ENCODE measurements around the gene HCN4.

DNA sequence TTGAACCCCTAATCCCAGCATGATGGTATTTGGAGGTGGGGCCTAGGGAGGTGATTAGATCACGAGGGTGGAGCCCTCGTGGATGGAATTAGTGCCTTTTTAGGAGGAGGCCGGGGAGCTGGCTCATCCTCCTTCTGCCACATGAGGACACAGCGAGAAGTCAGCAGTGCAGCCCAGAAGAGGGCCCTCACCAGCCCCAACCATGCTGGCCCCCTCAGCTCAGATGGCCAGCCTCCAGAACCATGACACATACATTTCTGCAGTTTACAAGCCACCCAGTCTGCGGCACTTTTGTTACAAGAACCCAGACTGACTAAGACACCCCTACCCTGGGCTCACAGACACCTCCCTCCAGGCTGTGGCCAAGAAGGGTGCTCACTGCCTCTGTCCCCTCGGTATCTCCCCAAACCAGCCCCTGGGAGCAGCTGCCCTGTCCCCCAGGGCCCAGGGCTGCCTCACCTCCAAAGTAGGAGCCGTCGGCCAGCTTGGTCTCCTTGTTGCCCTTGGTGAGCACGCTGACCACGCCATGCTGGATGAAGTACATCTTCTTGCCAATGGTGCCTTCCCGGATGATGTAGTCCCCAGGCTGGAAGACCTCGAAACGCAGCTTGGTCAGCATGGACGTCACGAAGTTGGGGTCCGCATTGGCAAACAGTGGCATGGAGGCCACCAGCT is 44.1 kb downstream of the HCN4 start:
- no peak for TF ChIP-seq EZH2 (IDR thresholded peaks at IDR 0.05; ENCODE audit: borderline replicate concordance, insufficient read depth, low read length, poor library complexity, severe bottlenecking)
- no peak for TF ChIP-seq POLR2AphosphoS5 (IDR thresholded peaks at IDR 0.05)
- TF ChIP-seq, protein P1, sequence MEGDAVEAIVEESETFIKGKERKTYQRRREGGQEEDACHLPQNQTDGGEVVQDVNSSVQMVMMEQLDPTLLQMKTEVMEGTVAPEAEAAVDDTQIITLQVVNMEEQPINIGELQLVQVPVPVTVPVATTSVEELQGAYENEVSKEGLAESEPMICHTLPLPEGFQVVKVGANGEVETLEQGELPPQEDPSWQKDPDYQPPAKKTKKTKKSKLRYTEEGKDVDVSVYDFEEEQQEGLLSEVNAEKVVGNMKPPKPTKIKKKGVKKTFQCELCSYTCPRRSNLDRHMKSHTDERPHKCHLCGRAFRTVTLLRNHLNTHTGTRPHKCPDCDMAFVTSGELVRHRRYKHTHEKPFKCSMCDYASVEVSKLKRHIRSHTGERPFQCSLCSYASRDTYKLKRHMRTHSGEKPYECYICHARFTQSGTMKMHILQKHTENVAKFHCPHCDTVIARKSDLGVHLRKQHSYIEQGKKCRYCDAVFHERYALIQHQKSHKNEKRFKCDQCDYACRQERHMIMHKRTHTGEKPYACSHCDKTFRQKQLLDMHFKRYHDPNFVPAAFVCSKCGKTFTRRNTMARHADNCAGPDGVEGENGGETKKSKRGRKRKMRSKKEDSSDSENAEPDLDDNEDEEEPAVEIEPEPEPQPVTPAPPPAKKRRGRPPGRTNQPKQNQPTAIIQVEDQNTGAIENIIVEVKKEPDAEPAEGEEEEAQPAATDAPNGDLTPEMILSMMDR (IDR thresholded peaks at IDR 0.05; ENCODE audit: poor library complexity, severe bottlenecking): no peak

All from neural cell (in vitro differentiated cells).